Central memory CD4-positive, alpha-beta T cell (primary cell): ENCODE results near the gene MPP2.
"Not testable (repeated sequence)": the region's sequence is repeated elsewhere in the genome, so short reads cannot be mapped to it uniquely, and the experiment has no call there.

Experiments
- DNase-seq: peaks from one replicate; pipeline ENCODE4 v3.0.0; 2022

Gene MPP2

GRCh38 chr17:43900858-43901754 is 6.2 kb downstream of the MPP2 start:
- no peak for DNase-seq

GRCh38 chr17:43900183-43900857 is 7.0 kb downstream of the MPP2 start:
- DNase-seq, result peak; percentile 74

GRCh38 chr17:43898446-43898845 is 8.9 kb downstream of the MPP2 start:
- no peak for DNase-seq

GRCh38 chr17:43897831-43898230 is 9.5 kb downstream of the MPP2 start:
- DNase-seq, result no peak

GRCh38 chr17:43894494-43894893 is 12.8 kb downstream of the MPP2 start:
- DNase-seq, result not testable (repeated sequence)

GRCh38 chr17:43892647-43892952 is 14.7 kb downstream of the MPP2 start:
- DNase-seq, result no peak

- no peak for DNase-seq
Observed at GRCh38 chr17:43891851-43892646, 15.3 kb downstream of the MPP2 start.

- no peak for DNase-seq
Observed at GRCh38 chr17:43890240-43890639, 17.1 kb downstream of the MPP2 start.

- DNase-seq, result no peak
Observed at GRCh38 chr17:43888548-43888947, 18.8 kb downstream of the MPP2 start.

- no peak for DNase-seq
Observed at GRCh38 chr17:43882761-43883415, 24.4 kb downstream of the MPP2 start.

- DNase-seq, result no peak
Observed at GRCh38 chr17:43881758-43882505, 25.4 kb downstream of the MPP2 start.

GRCh38 chr17:43881181-43881580 is 26.2 kb downstream of the MPP2 start:
- DNase-seq, result no peak

GRCh38 chr17:43880420-43880991 is 26.8 kb downstream of the MPP2 start:
- DNase-seq, result peak; percentile 23

- no peak for DNase-seq
Observed at GRCh38 chr17:43879723-43880419, 27.5 kb downstream of the MPP2 start.

GRCh38 chr17:43878260-43879175 is 28.8 kb downstream of the MPP2 start:
- peak; percentile 34 for DNase-seq

GRCh38 chr17:43877451-43878155 is 29.7 kb downstream of the MPP2 start:
- DNase-seq, result no peak

- no peak for DNase-seq
Observed at GRCh38 chr17:43877031-43877430, 30.3 kb downstream of the MPP2 start.

- DNase-seq, result no peak
Observed at GRCh38 chr17:43875476-43876147, 31.7 kb downstream of the MPP2 start.

- no peak for DNase-seq
Observed at GRCh38 chr17:43874293-43874692, 33.0 kb downstream of the MPP2 start.
